Stimulated activated CD8-positive, alpha-beta memory T cell treated with anti-CD3 and anti-CD28 coated beads, Interleukin-4, amount 100 ng/mL, for 1 hour (primary cell): ENCODE data around the gene CDRT15L2.
"Not testable (repeated sequence)": the region's sequence is repeated elsewhere in the genome, so short reads cannot be mapped to it uniquely, and the experiment has no call there.

Experiments
- DNase-seq, 2 donors: peaks; one replicate each; pipeline ENCODE4 v3.0.0-alpha.2; 2020; ENCODE audit warnings: low read depth in 2 of 2, low spot score in 1 of 2

CDRT15L2 gene

GRCh38 chr17:20579424-20579823, at the start of gene CDRT15L2:
TSS of gene CDRT15L2 (plus strand) at chr17:20579724. CDS start at chr17:20579744, 20 bp downstream.
- DNase-seq = not testable (repeated sequence)

- not testable (repeated sequence) for DNase-seq
These were observed 49.4 kb upstream of the CDRT15L2 start for GRCh38 chr17:20530104-20530503.

- DNase-seq = not testable (repeated sequence)
These were observed 46.9 kb upstream of the CDRT15L2 start for GRCh38 chr17:20532544-20533090.

- not testable (repeated sequence) for DNase-seq
These were observed 46.3 kb upstream of the CDRT15L2 start for GRCh38 chr17:20533206-20533605.

GRCh38 chr17:20534711-20535550, 44.6 kb upstream of the CDRT15L2 start:
- not testable (repeated sequence) for DNase-seq

- not testable (repeated sequence) for DNase-seq
These were observed 39.1 kb upstream of the CDRT15L2 start for GRCh38 chr17:20540414-20540813.

GRCh38 chr17:20540865-20541264, 38.7 kb upstream of the CDRT15L2 start:
- not testable (repeated sequence) for DNase-seq

- not testable (repeated sequence) for DNase-seq
These were observed 37.5 kb upstream of the CDRT15L2 start for GRCh38 chr17:20541853-20542546.

- not testable (repeated sequence) for DNase-seq
These were observed 31.6 kb upstream of the CDRT15L2 start for GRCh38 chr17:20547923-20548322.

GRCh38 chr17:20552920-20553319, 26.6 kb upstream of the CDRT15L2 start:
- not testable (repeated sequence) for DNase-seq

GRCh38 chr17:20554728-20555127, 24.8 kb upstream of the CDRT15L2 start:
- not testable (repeated sequence) for DNase-seq

- not testable (repeated sequence) for DNase-seq
These were observed 24.2 kb upstream of the CDRT15L2 start for GRCh38 chr17:20555135-20556010.

GRCh38 chr17:20558096-20558495, 21.4 kb upstream of the CDRT15L2 start:
- not testable (repeated sequence) for DNase-seq

- DNase-seq = not testable (repeated sequence)
These were observed 20.5 kb upstream of the CDRT15L2 start for GRCh38 chr17:20559018-20559417.

GRCh38 chr17:20562587-20562986, 16.9 kb upstream of the CDRT15L2 start:
- no peak for DNase-seq

- DNase-seq = not testable (repeated sequence)
These were observed 14.3 kb upstream of the CDRT15L2 start for GRCh38 chr17:20565245-20565644.

GRCh38 chr17:20565711-20566110, 13.8 kb upstream of the CDRT15L2 start:
- DNase-seq = no peak

- DNase-seq = not testable (repeated sequence)
These were observed 12.8 kb upstream of the CDRT15L2 start for GRCh38 chr17:20566736-20567135.

GRCh38 chr17:20567421-20567820, 12.1 kb upstream of the CDRT15L2 start:
- DNase-seq = not testable (repeated sequence)

GRCh38 chr17:20568604-20569003, 10.9 kb upstream of the CDRT15L2 start:
- not testable (repeated sequence) for DNase-seq

GRCh38 chr17:20571653-20572052, 7.9 kb upstream of the CDRT15L2 start:
- DNase-seq = not testable (repeated sequence)
